ENCODE measurements around the gene SGCD. TPM values are rescaled to one million over a fixed set of nuclear protein-coding genes. Genes with fewer than 3 reads are reported as not detected.

SGCD gene
- total RNA-seq, 1 experiment from 2014 or later, result not detected

- POLR2A ChIA-PET, result no interaction called here
- no peaks in the 10 kb centered on the region for H3K9me3 ChIP-seq (ENCODE audit: control insufficient read depth, insufficient read depth, low read depth, low read length)
- intact Hi-C loops (cut with micrococcal nuclease; ENCODE audit: unreplicated experiment) (no loop called here), in situ Hi-C loops (cut with HindIII; ENCODE audit: low pct_unique_long_range_greater_than_20kb, low sequenced_read_pairs) (no loop called here)
- no peaks in the 10 kb centered on the region for H3K36me3 ChIP-seq (ENCODE audit: control insufficient read depth, insufficient read depth, low read length)
- TF ChIP-seq SIN3A (IDR thresholded peaks at IDR 0.05; ENCODE audit: borderline replicate concordance, insufficient read depth, low read depth, low read length) (no peak), POLR2AphosphoS5 (IDR thresholded peaks at IDR 0.05; ENCODE audit: low read depth, low read length) (no peak), TCF7L2 (IDR thresholded peaks at IDR 0.05; ENCODE audit: low read depth, low read length) (no peak), CTCF (IDR thresholded peaks at IDR 0.05) (no peak), REST (IDR thresholded peaks at IDR 0.05; ENCODE audit: insufficient read depth in 1 of 2, low read depth in 2 of 2, low read length in 1 of 2) (no peak)
- H3K4me3 ChIP-seq (ENCODE audit: low read depth in 2 of 2, low read length in 2 of 2), result no peak overlapping the region
- DNase-seq (ENCODE audit: low read depth, low spot score) (no peak), ATAC-seq (no peak)
- H3K27ac ChIP-seq (ENCODE audit: low read length), result no peak overlapping the region
- CTCF ChIA-PET, result no interaction called here
- no peaks in the 10 kb centered on the region for H3K27me3 ChIP-seq (ENCODE audit: control insufficient read depth, insufficient read depth, low read length)
- no peaks in the 10 kb centered on the region for H3K4me1 ChIP-seq (ENCODE audit: control insufficient read depth, insufficient read depth, low read length)
- no TSS peak for BruUV-seq (replicated peaks)
These were observed 472.2 kb downstream of the SGCD start for GRCh38 chr5:156799171-156799570.

- POLR2A ChIA-PET, result no interaction called here
- DNase-seq (ENCODE audit: low read depth, low spot score), result no peak
- intact Hi-C loops (cut with micrococcal nuclease; ENCODE audit: unreplicated experiment), result no loop called here
- TF ChIP-seq TCF7L2 (IDR thresholded peaks at IDR 0.05; ENCODE audit: low read depth, low read length) (no peak), POLR2AphosphoS5 (IDR thresholded peaks at IDR 0.05; ENCODE audit: low read depth, low read length) (no peak), CTCF (IDR thresholded peaks at IDR 0.05) (no peak), SIN3A (IDR thresholded peaks at IDR 0.05; ENCODE audit: borderline replicate concordance, insufficient read depth, low read depth, low read length) (no peak), REST (IDR thresholded peaks at IDR 0.05; ENCODE audit: insufficient read depth in 1 of 2, low read depth in 2 of 2, low read length in 1 of 2) (no peak)
- H3K4me1 ChIP-seq (ENCODE audit: control insufficient read depth, insufficient read depth, low read length), result no peaks in the 10 kb centered on the region
- no peak overlapping the region for H3K4me3 ChIP-seq (ENCODE audit: low read depth in 2 of 2, low read length in 2 of 2)
- H3K27me3 ChIP-seq (ENCODE audit: control insufficient read depth, insufficient read depth, low read length), result no peaks in the 10 kb centered on the region
- no peaks in the 10 kb centered on the region for H3K36me3 ChIP-seq (ENCODE audit: control insufficient read depth, insufficient read depth, low read length)
- no peak for ATAC-seq
- in situ Hi-C loops (cut with HindIII; ENCODE audit: low pct_unique_long_range_greater_than_20kb, low sequenced_read_pairs), result no loop called here
- CTCF ChIA-PET, result no interaction called here
- no peaks in the 10 kb centered on the region for H3K9me3 ChIP-seq (ENCODE audit: control insufficient read depth, insufficient read depth, low read depth, low read length)
- H3K27ac ChIP-seq (ENCODE audit: low read length), result no peak overlapping the region
- no TSS peak for BruUV-seq (replicated peaks)
These were observed 474.0 kb downstream of the SGCD start for GRCh38 chr5:156800929-156801328.

Data from Panc1 (cell line).